Common myeloid progenitor, CD34-positive (primary cell): ENCODE measurements around the gene IQCE.

Experiments used
- CTCF ChIA-PET: fragments of 350-600 bp; sonication (Branson Sonifier 250); formaldehyde crosslinking; loops from one replicate; lab custom pipeline; 2021; ENCODE audit warnings: antibody characterized with exemption; lab: Charles Lee
- POLR2A ChIA-PET: fragments of 350-600 bp; sonication (Branson Sonifier 250); formaldehyde crosslinking; loops from one replicate; lab custom pipeline; 2021; ENCODE audit warnings: antibody characterized with exemption; lab: Charles Lee
- DNase-seq, 3 donors: peaks; one replicate each; pipeline versions ENCODE4 v3.0.0 to v3.0.0-alpha.2; 2013
- H3K27ac ChIP-seq, 2 experiments: 1 replicate in 1 of 2; 2 replicates in 1 of 2; pipeline ENCODE4 v1.7.0; 2013; ENCODE audit warnings: inconsistent platforms in 2 of 2, low read length in 2 of 2, mild to moderate bottlenecking in 2 of 2, low read depth in 1 of 2, moderate library complexity in 1 of 2; ENCODE audit not compliant: severe bottlenecking in 2 of 2, insufficient read depth in 1 of 2, poor library complexity in 1 of 2
- H3K27me3 ChIP-seq, 5 experiments: replicated peaks in 2 of 5; 1 replicate in 3 of 5; 2 replicates in 2 of 5; pipeline versions ENCODE4 v1.6.1 to v1.7.0; 2013; ENCODE audit warnings: low read length in 4 of 5, mild to moderate bottlenecking in 2 of 5, moderate library complexity in 2 of 5, inconsistent platforms in 1 of 5; ENCODE audit not compliant: insufficient read depth in 5 of 5, control insufficient read depth in 4 of 5
- H3K36me3 ChIP-seq, 4 experiments: 1 replicate in 2 of 4; 2 replicates in 2 of 4; pipeline versions ENCODE4 v1.6.1 to v1.7.0; 2013; ENCODE audit warnings: low read length in 3 of 4, control low read depth in 1 of 4, mild to moderate bottlenecking in 1 of 4; ENCODE audit not compliant: control insufficient read depth in 4 of 4, insufficient read depth in 4 of 4
- H3K4me1 ChIP-seq, 4 experiments: 1 replicate in 3 of 4; 2 replicates in 1 of 4; pipeline versions ENCODE4 v1.6.1 to v1.7.1; 2013; ENCODE audit warnings: low read length in 3 of 4, mild to moderate bottlenecking in 3 of 4, control low read depth in 1 of 4, inconsistent platforms in 1 of 4, moderate library complexity in 1 of 4; ENCODE audit not compliant: control insufficient read depth in 4 of 4, insufficient read depth in 4 of 4; ENCODE audit errors: control extremely low read depth in 1 of 4
- H3K4me3 ChIP-seq, 7 experiments: 1 replicate in 4 of 7; 2 replicates in 3 of 7; pipeline versions ENCODE4 v1.5.1 to v1.7.0; 2013; ENCODE audit warnings: mild to moderate bottlenecking in 7 of 7, low read length in 6 of 7, moderate library complexity in 6 of 7, inconsistent platforms in 2 of 7, low read depth in 2 of 7, control low read depth in 1 of 7; ENCODE audit not compliant: insufficient read depth in 4 of 7, control insufficient read depth in 1 of 7; ENCODE audit errors: extremely low read depth in 1 of 7
- H3K9me3 ChIP-seq, 5 experiments: 1 replicate in 4 of 5; 2 replicates in 1 of 5; pipeline versions ENCODE4 v1.6.1 to v1.7.1; 2013; ENCODE audit warnings: low read length in 4 of 5, mild to moderate bottlenecking in 2 of 5, inconsistent platforms in 1 of 5, low read depth in 1 of 5, moderate library complexity in 1 of 5; ENCODE audit not compliant: control insufficient read depth in 4 of 5, insufficient read depth in 2 of 5; ENCODE audit errors: control extremely low read depth in 1 of 5
- WGBS: methylation state at CpG from one replicate; pipeline ENCODE4 v1.1.5; 2013; ENCODE audit not compliant: insufficient coverage; 5-methylcytosine and 5-hydroxymethylcytosine counted together

The IQCE gene

GRCh38 chr7:2635810-2636701 is 77.3 kb downstream of the IQCE start:
- peaks cover 0 to 81% (median 49%) of the 10 kb centered on the region in 4 experiments for H3K4me1 ChIP-seq
- CTCF ChIA-PET = interaction anchor here (1.0 to 1.9 kb wide), 11 partner anchors 10 to 184 kb away, joined by 3 to 6 read pairs (median 4); no protein-coding TSS in a partner anchor
- 85% methylated on average over 17 of the region's 22 CpGs for WGBS

GRCh38 chr7:2637066-2637471 is 78.3 kb downstream of the IQCE start:
- ChIA-PET POLR2A (interaction anchor here (0.8 kb wide), 1 partner anchor 18 kb away, joined by 3 read pairs; no protein-coding TSS in a partner anchor), CTCF (interaction anchor here (1.0 to 1.5 kb wide), 7 partner anchors 11 to 185 kb away, joined by 3 to 4 read pairs (median 4); no protein-coding TSS in a partner anchor)
- Histone ChIP-seq H3K4me1 (peaks cover 0 to 85% (median 53%) of the 10 kb centered on the region in 4 experiments), H3K9me3 (no peaks in the 10 kb centered on the region), H3K27ac (no peak overlapping the region), H3K4me3 (no peak overlapping the region), H3K27me3 (no peaks in the 10 kb centered on the region), H3K36me3 (peaks cover 0 to 28% (median 0%) of the 10 kb centered on the region in 4 experiments)
- no peak for DNase-seq
- 95% methylated on average over 17 of the region's 17 CpGs for WGBS

More at GRCh38 chr7:2635810-2636701, 77.3 kb downstream of the IQCE start:
- no peak overlapping the region for H3K4me3 ChIP-seq
- H3K36me3 ChIP-seq = peaks cover 0 to 23% (median 0%) of the 10 kb centered on the region in 4 experiments
- DNase-seq = no peak
- POLR2A ChIA-PET = interaction anchor here (0.8 kb wide), 1 partner anchor 17 kb away, joined by 3 read pairs; no protein-coding TSS in a partner anchor
- no peaks in the 10 kb centered on the region for H3K9me3 ChIP-seq
- no peaks in the 10 kb centered on the region for H3K27me3 ChIP-seq
- H3K27ac ChIP-seq = no peak overlapping the region

GRCh38 chr7:2637505-2638223 is 78.9 kb downstream of the IQCE start:
- ChIA-PET POLR2A (no interaction called here), CTCF (interaction anchor here (1.3 to 1.5 kb wide), 3 partner anchors 11 to 168 kb away, joined by 3 read pairs; no protein-coding TSS in a partner anchor)
- DNase-seq = peak in 2 of 3 donors; percentile 48
- Histone ChIP-seq H3K4me1 (peaks cover 0 to 79% (median 47%) of the 10 kb centered on the region in 4 experiments), H3K36me3 (peaks cover 0 to 28% (median 0%) of the 10 kb centered on the region in 4 experiments), H3K27ac (no peak overlapping the region), H3K4me3 (no peak overlapping the region), H3K9me3 (no peaks in the 10 kb centered on the region), H3K27me3 (no peaks in the 10 kb centered on the region)
- WGBS = 67% methylated on average over 19 of the region's 23 CpGs

- H3K9me3 ChIP-seq = no peaks in the 10 kb centered on the region
- ChIA-PET CTCF (interaction anchor here (1.5 kb wide), 2 partner anchors 71 to 168 kb away, joined by 3 read pairs; no protein-coding TSS in a partner anchor), POLR2A (no interaction called here)
- H3K4me1 ChIP-seq = peaks cover 0 to 73% (median 41%) of the 10 kb centered on the region in 4 experiments
- H3K27ac ChIP-seq = no peak overlapping the region
- no peak for DNase-seq
- no peaks in the 10 kb centered on the region for H3K27me3 ChIP-seq
- H3K36me3 ChIP-seq = peaks cover 0 to 28% (median 0%) of the 10 kb centered on the region in 4 experiments
- WGBS = 96% methylated on average over 29 of the region's 34 CpGs
- no peak overlapping the region for H3K4me3 ChIP-seq
Observed at GRCh38 chr7:2638224-2638991, 79.6 kb downstream of the IQCE start.

GRCh38 chr7:2639181-2639681 is 80.5 kb downstream of the IQCE start:
- POLR2A ChIA-PET = no interaction called here
- H3K4me3 ChIP-seq = no peak overlapping the region

More at GRCh38 chr7:2639181-2639681, 80.5 kb downstream of the IQCE start:
- Histone ChIP-seq H3K9me3 (no peaks in the 10 kb centered on the region), H3K36me3 (peaks cover 0 to 28% (median 0%) of the 10 kb centered on the region in 4 experiments), H3K27me3 (no peaks in the 10 kb centered on the region), H3K4me1 (peaks cover 0 to 73% (median 40%) of the 10 kb centered on the region in 4 experiments), H3K27ac (no peak overlapping the region)
- DNase-seq = no peak
- 90% methylated on average over 24 of the region's 24 CpGs for WGBS
- CTCF ChIA-PET = no interaction called here
